CD8-positive, alpha-beta memory T cell (primary cell): ENCODE results near the gene CEACAM21. TPM values are rescaled to one million over a fixed set of nuclear protein-coding genes. Genes with fewer than 3 reads are reported as not detected.

Experiments
- CTCF ChIA-PET: fragments of 350-600 bp; sonication (Branson Sonifier 250); formaldehyde crosslinking; loops from one replicate; lab custom pipeline; 2021; ENCODE audit warnings: antibody characterized with exemption; lab: Charles Lee
- POLR2A ChIA-PET: fragments of 350-600 bp; sonication (Branson Sonifier 250); formaldehyde crosslinking; loops from one replicate; lab custom pipeline; 2021; ENCODE audit warnings: antibody characterized with exemption; lab: Charles Lee
- DNase-seq, 5 donors: peaks; one replicate each; pipeline versions ENCODE4 v3.0.0 to v3.0.0-alpha.2; 2020 to 2022; ENCODE audit warnings: mixed read lengths in 1 of 5
- H3K27ac ChIP-seq: one replicate; pipeline ENCODE4 v1.7.0; 2013; ENCODE audit warnings: low read depth, mild to moderate bottlenecking, low read length, moderate library complexity
- H3K27me3 ChIP-seq: 2 replicates; pipeline ENCODE4 v1.7.0; 2013; ENCODE audit warnings: low read length, mild to moderate bottlenecking; ENCODE audit not compliant: insufficient read depth, poor library complexity, severe bottlenecking
- H3K36me3 ChIP-seq: 2 replicates; pipeline ENCODE4 v1.7.0; 2013; ENCODE audit warnings: mild to moderate bottlenecking, low read length, moderate library complexity; ENCODE audit not compliant: insufficient read depth
- H3K4me1 ChIP-seq: 2 replicates; pipeline ENCODE4 v1.7.0; 2013; ENCODE audit warnings: mild to moderate bottlenecking, low read length, moderate library complexity; ENCODE audit not compliant: insufficient read depth
- H3K4me3 ChIP-seq: 2 replicates; pipeline ENCODE4 v1.7.0; 2013; ENCODE audit warnings: mild to moderate bottlenecking, low read length
- H3K9me3 ChIP-seq: 2 replicates; pipeline ENCODE4 v1.7.0; 2013; ENCODE audit warnings: mild to moderate bottlenecking, low read length
- H3K27ac Mint-ChIP-seq, 8 donors: one replicate each; pipeline ENCODE4 v1.8.0; 2020 to 2021; ENCODE audit warnings: mixed read lengths in 8 of 8, mild to moderate bottlenecking in 6 of 8, inconsistent platforms in 3 of 8, moderate library complexity in 3 of 8
- H3K27me3 Mint-ChIP-seq, 2 donors: one replicate each; pipeline ENCODE4 v1.8.0; 2020 to 2021; ENCODE audit warnings: mixed read lengths in 2 of 2, mild to moderate bottlenecking in 1 of 2, moderate library complexity in 1 of 2
- H3K36me3 Mint-ChIP-seq, 3 donors: one replicate each; pipeline ENCODE4 v1.8.0; 2020 to 2021; ENCODE audit warnings: mixed read lengths in 3 of 3, inconsistent platforms in 1 of 3, mild to moderate bottlenecking in 1 of 3
- H3K4me1 Mint-ChIP-seq, 3 donors: one replicate each; pipeline ENCODE4 v1.8.0; 2020 to 2021; ENCODE audit warnings: mixed read lengths in 3 of 3, inconsistent platforms in 1 of 3, mild to moderate bottlenecking in 1 of 3
- H3K4me3 Mint-ChIP-seq, 7 donors: one replicate each; pipeline ENCODE4 v1.8.0; 2020 to 2021; ENCODE audit warnings: mixed read lengths in 7 of 7, mild to moderate bottlenecking in 6 of 7, moderate library complexity in 4 of 7, inconsistent platforms in 2 of 7
- H3K9me3 Mint-ChIP-seq, 5 donors: one replicate each; pipeline ENCODE4 v1.8.0; 2020 to 2022; ENCODE audit warnings: mixed read lengths in 5 of 5, mild to moderate bottlenecking in 3 of 5, moderate library complexity in 2 of 5, inconsistent platforms in 1 of 5
- polyA plus RNA-seq: library from polyadenylated mRNA; unstranded; fragments of 300-500 nt; fragmentation: Illumina TruSeq; gene quantifications from one replicate; pipeline ENCODE4 v1.2.3, GENCODE V29; 2021
- total RNA-seq, 2 experiments: library from RNA; stranded (reverse); gene quantifications; one replicate each; pipeline ENCODE4 v1.2.3, GENCODE V29; 2021

The CEACAM21 gene
- total and polyA plus RNA-seq, 3 experiments from 2014 or later: 26.8 to 46.6 (median 29.2) TPM

DNA sequence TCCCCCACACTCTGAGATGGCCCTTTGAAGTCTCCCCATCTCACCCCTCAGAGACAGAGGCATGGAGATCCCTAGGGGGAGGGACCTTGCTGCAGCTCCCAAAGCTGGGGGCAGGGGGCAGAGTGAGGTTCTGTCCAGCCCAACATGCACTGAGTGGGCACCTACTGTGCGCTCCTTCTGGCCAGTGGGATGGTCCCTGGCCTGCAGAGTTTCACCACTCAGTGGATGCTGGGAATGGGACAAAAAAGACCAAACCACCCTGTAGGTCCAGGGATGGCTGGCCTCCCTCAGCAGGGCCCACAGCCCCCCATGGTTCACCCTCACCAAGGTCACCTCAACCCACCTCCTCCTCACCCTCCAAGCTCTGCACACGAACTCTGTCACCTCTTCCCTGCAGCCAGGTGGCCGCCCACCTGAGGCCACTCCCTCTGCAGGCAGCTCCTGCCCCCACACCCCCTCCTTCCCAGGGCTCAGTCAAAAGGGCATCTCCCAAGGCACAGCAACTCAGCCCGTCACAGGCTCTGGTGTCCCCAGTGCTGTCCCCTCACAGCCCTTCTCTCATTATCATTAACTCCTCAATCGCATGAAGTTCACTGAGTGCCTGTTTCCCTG lies 16.1 kb downstream of the CEACAM21 start:
- Histone ChIP-seq H3K4me3 (no peak overlapping the region), H3K27ac (no peak overlapping the region), H3K36me3 (no peaks in the 10 kb centered on the region), H3K9me3 (no peaks in the 10 kb centered on the region), H3K27me3 (no peaks in the 10 kb centered on the region), H3K4me1 (no peaks in the 10 kb centered on the region)
- Mint-ChIP-seq H3K27ac (no peak overlapping the region), H3K36me3 (peaks cover 0 to 17% (median 4%) of the 10 kb centered on the region in 3 donors), H3K9me3 (no peaks in the 10 kb centered on the region), H3K4me1 (peaks cover 4 to 8% (median 5%) of the 10 kb centered on the region in 3 donors), H3K4me3 (no peak overlapping the region), H3K27me3 (peaks cover 5 to 31% of the 10 kb centered on the region in 2 donors)
- ChIA-PET CTCF (interaction anchor here (1.6 to 6.2 kb wide), 2 partner anchors 22 to 143 kb away, joined by 4 to 43 read pairs; no protein-coding TSS in a partner anchor), POLR2A (no interaction called here)
- no peak for DNase-seq

- Histone ChIP-seq H3K36me3 (no peaks in the 10 kb centered on the region), H3K9me3 (no peaks in the 10 kb centered on the region), H3K27ac (no peak overlapping the region), H3K4me3 (no peak overlapping the region), H3K27me3 (no peaks in the 10 kb centered on the region), H3K4me1 (no peaks in the 10 kb centered on the region)
- ChIA-PET CTCF (interaction anchor here (1.1 to 6.2 kb wide), 6 partner anchors 10 to 146 kb away, joined by 3 to 43 read pairs (median 6); no protein-coding TSS in a partner anchor), POLR2A (no interaction called here)
- Mint-ChIP-seq H3K9me3 (no peaks in the 10 kb centered on the region), H3K27ac (no peak overlapping the region), H3K4me1 (peaks cover 6 to 13% (median 8%) of the 10 kb centered on the region in 3 donors), H3K4me3 (no peak overlapping the region), H3K27me3 (peaks cover 8 to 54% of the 10 kb centered on the region in 2 donors), H3K36me3 (peaks cover 0 to 2% (median 0%) of the 10 kb centered on the region in 3 donors)
- peak; percentile 37 to 74 (median 65) for DNase-seq
Measured at GRCh38 chr19:41595258-41595889, 19.4 kb downstream of the CEACAM21 start.

- Histone ChIP-seq H3K27me3 (no peaks in the 10 kb centered on the region), H3K36me3 (no peaks in the 10 kb centered on the region), H3K4me3 (no peak overlapping the region), H3K9me3 (no peaks in the 10 kb centered on the region), H3K4me1 (no peaks in the 10 kb centered on the region), H3K27ac (no peak overlapping the region)
- Mint-ChIP-seq H3K4me3 (no peak overlapping the region), H3K27me3 (peaks cover 8 to 58% of the 10 kb centered on the region in 2 donors), H3K27ac (no peak overlapping the region), H3K36me3 (peaks cover 0 to 2% (median 0%) of the 10 kb centered on the region in 3 donors), H3K9me3 (no peaks in the 10 kb centered on the region), H3K4me1 (peaks cover 6 to 13% (median 8%) of the 10 kb centered on the region in 3 donors)
- CTCF ChIA-PET: interaction anchor here (1.3 to 6.2 kb wide), 4 partner anchors 9 to 146 kb away, joined by 4 to 43 read pairs (median 12); no protein-coding TSS in a partner anchor
- POLR2A ChIA-PET: no interaction called here
- no peak for DNase-seq
Measured at GRCh38 chr19:41595890-41596280, 19.9 kb downstream of the CEACAM21 start.

DNA sequence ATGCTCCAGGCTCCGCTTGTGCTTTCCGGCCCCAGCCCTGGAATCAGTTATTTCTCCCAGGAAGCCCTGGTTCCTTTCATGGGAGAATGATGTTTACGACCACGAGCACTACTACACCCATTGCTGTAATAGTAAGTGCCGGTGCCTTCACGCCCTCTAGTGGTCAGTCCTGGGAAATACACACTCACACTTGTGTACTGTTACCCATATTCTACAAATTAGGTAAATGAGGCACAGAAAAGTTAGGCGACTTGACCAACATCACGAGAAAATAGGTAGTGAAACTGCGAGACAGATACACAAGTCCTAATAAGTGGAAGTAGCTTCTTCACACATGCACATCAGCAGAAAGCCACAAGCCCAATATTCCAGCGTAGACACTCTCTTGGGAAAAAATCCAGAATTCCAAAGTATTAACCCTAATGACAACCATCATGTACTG lies 21.7 kb downstream of the CEACAM21 start:
- peak overlapping the region in 2 of 8 donors; percentile 27 to 52 for H3K27ac Mint-ChIP-seq
- peaks cover 13 to 62% of the 10 kb centered on the region in 2 donors for H3K27me3 Mint-ChIP-seq
- Histone ChIP-seq H3K27ac (no peak overlapping the region), H3K36me3 (no peaks in the 10 kb centered on the region), H3K27me3 (no peaks in the 10 kb centered on the region), H3K4me1 (no peaks in the 10 kb centered on the region), H3K9me3 (no peaks in the 10 kb centered on the region), H3K4me3 (no peak overlapping the region)
- peaks cover 0 to 2% (median 0%) of the 10 kb centered on the region in 3 donors for H3K36me3 Mint-ChIP-seq
- H3K4me1 Mint-ChIP-seq: peaks cover 6 to 13% (median 8%) of the 10 kb centered on the region in 3 donors
- ChIA-PET CTCF (interaction anchor here (0.7 to 6.2 kb wide), 8 partner anchors 9 to 149 kb away, joined by 3 to 43 read pairs (median 4); no protein-coding TSS in a partner anchor), POLR2A (interaction anchor here (0.6 kb wide), 1 partner anchor 201 kb away, joined by 3 read pairs; no protein-coding TSS in a partner anchor)
- H3K9me3 Mint-ChIP-seq: no peaks in the 10 kb centered on the region
- peak overlapping the region in 1 of 7 donors; percentile 36 for H3K4me3 Mint-ChIP-seq
- peak; percentile 47 to 81 (median 64) for DNase-seq

GRCh38 chr19:41599175-41599966 lies 23.4 kb downstream of the CEACAM21 start:
- H3K9me3 Mint-ChIP-seq: no peaks in the 10 kb centered on the region
- Histone ChIP-seq H3K4me3 (no peak overlapping the region), H3K27me3 (no peaks in the 10 kb centered on the region), H3K4me1 (no peaks in the 10 kb centered on the region), H3K9me3 (no peaks in the 10 kb centered on the region), H3K36me3 (no peaks in the 10 kb centered on the region), H3K27ac (no peak overlapping the region)
- H3K27ac Mint-ChIP-seq: peak overlapping the region in 1 of 8 donors; percentile 78
- H3K4me1 Mint-ChIP-seq: peaks cover 6 to 13% (median 8%) of the 10 kb centered on the region in 3 donors
- CTCF ChIA-PET: interaction anchor here (1.0 to 2.7 kb wide), 4 partner anchors 57 to 150 kb away, joined by 3 to 16 read pairs (median 3); no protein-coding TSS in a partner anchor
- POLR2A ChIA-PET: no interaction called here
- H3K27me3 Mint-ChIP-seq: peaks cover 11 to 53% of the 10 kb centered on the region in 2 donors
- H3K36me3 Mint-ChIP-seq: peaks cover 0 to 2% (median 0%) of the 10 kb centered on the region in 3 donors
- no peak overlapping the region for H3K4me3 Mint-ChIP-seq
- DNase-seq: no peak

DNA sequence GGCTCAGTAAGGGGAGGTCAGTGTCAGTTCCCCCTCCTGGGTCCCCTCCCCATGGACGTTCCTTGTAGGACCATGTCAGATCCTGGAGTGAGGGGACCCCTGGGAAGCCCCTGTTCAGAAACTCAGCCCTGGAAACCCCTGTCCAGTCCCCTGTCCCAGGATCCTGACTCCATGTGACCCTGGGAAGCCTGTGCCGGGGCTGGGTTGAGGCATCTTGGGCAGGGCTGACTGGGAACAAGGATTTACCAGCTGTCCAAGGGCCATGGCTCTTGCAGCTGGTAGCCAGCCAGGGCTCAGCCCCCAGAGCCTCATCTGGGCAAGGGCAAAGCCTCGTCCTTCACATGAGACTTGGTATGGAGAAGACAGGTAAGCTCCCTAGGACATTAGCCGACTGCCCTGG lies 25.8 kb downstream of the CEACAM21 start:
- ChIA-PET CTCF (no interaction called here), POLR2A (no interaction called here)
- H3K27me3 ChIP-seq: no peaks in the 10 kb centered on the region
- no peaks in the 10 kb centered on the region for H3K9me3 Mint-ChIP-seq
- no peaks in the 10 kb centered on the region for H3K36me3 ChIP-seq
- peaks cover 0 to 2% (median 0%) of the 10 kb centered on the region in 3 donors for H3K36me3 Mint-ChIP-seq
- H3K9me3 ChIP-seq: no peaks in the 10 kb centered on the region
- H3K4me1 ChIP-seq: no peaks in the 10 kb centered on the region
- DNase-seq: no peak
- no peak overlapping the region for H3K27ac ChIP-seq
- no peak overlapping the region for H3K4me3 Mint-ChIP-seq
- H3K27ac Mint-ChIP-seq: peak overlapping the region in 1 of 8 donors; percentile 78
- H3K4me3 ChIP-seq: no peak overlapping the region
- peaks cover 3 to 5% (median 3%) of the 10 kb centered on the region in 3 donors for H3K4me1 Mint-ChIP-seq
- peaks cover 13 to 38% of the 10 kb centered on the region in 2 donors for H3K27me3 Mint-ChIP-seq

DNA sequence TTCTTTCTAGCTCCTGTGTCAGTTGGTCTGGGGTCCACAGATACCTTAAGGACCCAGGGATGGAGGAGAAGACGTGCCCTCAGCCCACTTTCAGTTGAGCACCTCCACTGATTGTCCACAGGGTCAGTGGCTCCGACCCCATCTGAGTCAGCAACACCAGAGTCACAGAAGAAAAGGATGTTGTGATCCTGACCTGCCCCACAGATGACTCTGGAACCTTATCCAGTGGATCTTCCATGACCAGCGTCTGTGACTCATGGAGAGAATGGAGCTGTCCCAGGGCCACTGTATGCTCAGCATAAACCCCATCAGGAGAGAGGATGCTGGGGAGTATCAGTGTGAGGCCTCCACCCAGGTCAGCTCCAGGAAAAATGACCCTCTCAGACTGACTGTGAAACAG lies 28.9 kb downstream of the CEACAM21 start:
- H3K4me3 ChIP-seq: no peak overlapping the region
- CTCF ChIA-PET: interaction anchor here (0.9 to 1.5 kb wide), 2 partner anchors 10 to 11 kb away, joined by 3 to 4 read pairs; no protein-coding TSS in a partner anchor
- H3K4me3 Mint-ChIP-seq: no peak overlapping the region
- DNase-seq: no peak
- H3K4me1 ChIP-seq: no peaks in the 10 kb centered on the region
- no peaks in the 10 kb centered on the region for H3K4me1 Mint-ChIP-seq
- peaks cover 0 to 3% (median 0%) of the 10 kb centered on the region in 3 donors for H3K36me3 Mint-ChIP-seq
- no peaks in the 10 kb centered on the region for H3K9me3 Mint-ChIP-seq
- H3K36me3 ChIP-seq: no peaks in the 10 kb centered on the region
- no peaks in the 10 kb centered on the region for H3K9me3 ChIP-seq
- POLR2A ChIA-PET: no interaction called here
- H3K27ac Mint-ChIP-seq: peak overlapping the region in 1 of 8 donors; percentile 32
- H3K27me3 Mint-ChIP-seq: peaks cover 9 to 27% of the 10 kb centered on the region in 2 donors
- no peaks in the 10 kb centered on the region for H3K27me3 ChIP-seq
- no peak overlapping the region for H3K27ac ChIP-seq
